HL-60/S4 treated with retinoic acid at 250 ng/mL for 4 days and 3 days (cell line): ENCODE measurements around the gene TCHP.
"Not testable (repeated sequence)": the region's sequence is repeated elsewhere in the genome, so short reads cannot be mapped to it uniquely, and the experiment has no call there.

Experiments
- in situ Hi-C: fragments of 300-500 bp; cut with MboI; formaldehyde crosslinking; loops from 2 replicates; pipeline ENCODE4 v1.7.0; 2022; ENCODE audit warnings: low sequenced_read_pairs

TCHP gene

GRCh38 chr12:109910254-109910968 lies 10.3 kb downstream of the TCHP start:
- in situ Hi-C loops, result no loop called here

GRCh38 chr12:109910969-109911348 lies 10.9 kb downstream of the TCHP start:
- in situ Hi-C loops, result no loop called here

GRCh38 chr12:109912855-109913321 lies 12.8 kb downstream of the TCHP start:
- in situ Hi-C loops, result no loop called here

- in situ Hi-C loops, result no loop called here
These were observed 14.4 kb downstream of the TCHP start for GRCh38 chr12:109914461-109914860.

- in situ Hi-C loops, result no loop called here
These were observed 15.3 kb downstream of the TCHP start for GRCh38 chr12:109915171-109916040.

- in situ Hi-C loops, result no loop called here
These were observed 16.0 kb downstream of the TCHP start for GRCh38 chr12:109916045-109916444.

GRCh38 chr12:109919456-109919855 lies 19.4 kb downstream of the TCHP start:
- in situ Hi-C loops, result no loop called here

- in situ Hi-C loops, result no loop called here
These were observed 20.2 kb downstream of the TCHP start for GRCh38 chr12:109920261-109920780.

- in situ Hi-C loops, result no loop called here
These were observed 21.9 kb downstream of the TCHP start for GRCh38 chr12:109921982-109922381.

GRCh38 chr12:109923038-109923437 lies 23.0 kb downstream of the TCHP start:
- in situ Hi-C loops, result no loop called here

- in situ Hi-C loops, result no loop called here
These were observed 23.6 kb downstream of the TCHP start for GRCh38 chr12:109923481-109924245.

GRCh38 chr12:109925185-109925840 lies 25.2 kb downstream of the TCHP start:
- in situ Hi-C loops, result no loop called here

GRCh38 chr12:109926016-109926415 lies 25.9 kb downstream of the TCHP start:
- in situ Hi-C loops, result no loop called here

- in situ Hi-C loops, result no loop called here
These were observed 26.6 kb downstream of the TCHP start for GRCh38 chr12:109926488-109927210.

GRCh38 chr12:109927622-109928021 lies 27.5 kb downstream of the TCHP start:
- in situ Hi-C loops, result no loop called here

- in situ Hi-C loops, result no loop called here
These were observed 28.1 kb downstream of the TCHP start for GRCh38 chr12:109928058-109928656.

GRCh38 chr12:109929326-109929725 lies 29.3 kb downstream of the TCHP start:
- in situ Hi-C loops, result not testable (repeated sequence)

- in situ Hi-C loops, result no loop called here
These were observed 30.1 kb downstream of the TCHP start for GRCh38 chr12:109930028-109930800.

- in situ Hi-C loops, result no loop called here
These were observed 31.1 kb downstream of the TCHP start for GRCh38 chr12:109931143-109931542.
